Fibroblast of lung (primary cell): ENCODE data around the gene FHOD3.

Source experiments
- CTCF ChIP-seq, 2 donors: IDR thresholded peaks in 1 of 2; conservative IDR thresholded peaks in 1 of 2; 1 replicate in 1 of 2; 2 replicates in 1 of 2; pipeline ENCODE4 v1.5.1; 2011 to 2012; ENCODE audit warnings: low read length in 2 of 2, control low read depth in 1 of 2, inconsistent platforms in 1 of 2, low read depth in 1 of 2, mild to moderate bottlenecking in 1 of 2
- EZH2 ChIP-seq: IDR thresholded peaks from 2 replicates; pipeline ENCODE4 v1.5.1; 2012; ENCODE audit warnings: low read length, control low read depth, mild to moderate bottlenecking; ENCODE audit errors: missing control alignments

GRCh38 chr18:36761186-36761698 is 463.7 kb downstream of the FHOD3 start:
- TF ChIP-seq CTCF (conservative IDR thresholded peaks at IDR 0.05 in 1 of 2, IDR thresholded peaks at IDR 0.05 in 1 of 2; ENCODE audit: low read depth in 1 of 2, low read length in 2 of 2) = no peak
- TF ChIP-seq EZH2 = no peak
